Astrocyte (in vitro differentiated cells and primary cell): Measurements from ENCODE around the gene NGDN. TPM values are rescaled to one million over a fixed set of nuclear protein-coding genes. Genes with fewer than 3 reads are reported as not detected.

Experiments
- DNase-seq: peaks from one replicate; pipeline ENCODE4 v3.0.0-alpha.2; 2010; ENCODE audit warnings: low read depth
- FAIRE-seq: peaks from 2 replicates; lab custom pipeline; 2011; peaks lifted over from hg19 to GRCh38; lab: Jason Lieb, UNC
- H2AFZ ChIP-seq: 2 replicates; pipeline ENCODE4 v1.6.0; 2012; ENCODE audit warnings: low read depth, low read length, inconsistent platforms
- H3K27ac ChIP-seq: 2 replicates; pipeline ENCODE4 v1.5.1; 2011; ENCODE audit warnings: low read depth, low read length, inconsistent platforms
- H3K27me3 ChIP-seq: 2 replicates; pipeline ENCODE4 v1.6.0; 2011; ENCODE audit warnings: low read length, inconsistent platforms; ENCODE audit not compliant: insufficient read depth
- H3K36me3 ChIP-seq: 2 replicates; pipeline ENCODE4 v1.5.1; 2011; ENCODE audit warnings: low read length, inconsistent platforms; ENCODE audit not compliant: insufficient read depth
- H3K4me1 ChIP-seq: 2 replicates; pipeline ENCODE4 v1.5.1; 2011; ENCODE audit warnings: low read length, inconsistent platforms; ENCODE audit not compliant: insufficient read depth
- H3K4me2 ChIP-seq: 2 replicates; pipeline ENCODE4 v1.6.0; 2012; ENCODE audit warnings: low read length, inconsistent platforms
- H3K4me3 ChIP-seq: 2 replicates; pipeline ENCODE4 v1.5.1; 2011; ENCODE audit warnings: low read depth, mild to moderate bottlenecking, low read length, inconsistent platforms; ENCODE audit not compliant: insufficient read depth
- H3K79me2 ChIP-seq: 2 replicates; pipeline ENCODE4 v1.6.0; 2012; ENCODE audit warnings: mild to moderate bottlenecking, low read length, inconsistent platforms; ENCODE audit not compliant: insufficient read depth
- H3K9ac ChIP-seq: 2 replicates; pipeline ENCODE4 v1.6.0; 2012; ENCODE audit warnings: mild to moderate bottlenecking, low read length, inconsistent platforms
- H3K9me3 ChIP-seq: 2 replicates; pipeline ENCODE4 v1.5.1; 2012; ENCODE audit warnings: low read depth, mild to moderate bottlenecking, low read length, inconsistent platforms; ENCODE audit not compliant: insufficient read depth
- H4K20me1 ChIP-seq: 2 replicates; pipeline ENCODE4 v1.6.0; 2012; ENCODE audit warnings: low read length, inconsistent platforms; ENCODE audit not compliant: insufficient read depth
- H3K27ac Mint-ChIP-seq: one replicate; pipeline ENCODE4 v1.8.0; 2021; ENCODE audit warnings: mild to moderate bottlenecking, mixed read lengths; ENCODE audit not compliant: unreplicated experiment
- H3K27me3 Mint-ChIP-seq: one replicate; pipeline ENCODE4 v1.8.0; 2021; ENCODE audit warnings: low read depth, mixed read lengths; ENCODE audit not compliant: unreplicated experiment
- H3K36me3 Mint-ChIP-seq: one replicate; pipeline ENCODE4 v1.8.0; 2021; ENCODE audit warnings: low read depth, mixed read lengths; ENCODE audit not compliant: unreplicated experiment
- H3K4me1 Mint-ChIP-seq: one replicate; pipeline ENCODE4 v1.8.0; 2021; ENCODE audit warnings: low read depth, mixed read lengths; ENCODE audit not compliant: unreplicated experiment
- H3K4me3 Mint-ChIP-seq: one replicate; pipeline ENCODE4 v1.8.0; 2021; ENCODE audit warnings: mild to moderate bottlenecking, moderate library complexity, mixed read lengths; ENCODE audit not compliant: unreplicated experiment
- H3K9me3 Mint-ChIP-seq: one replicate; pipeline ENCODE4 v1.8.0; 2021; ENCODE audit warnings: mild to moderate bottlenecking, mixed read lengths; ENCODE audit not compliant: unreplicated experiment
- CTCF ChIP-seq: IDR thresholded peaks from 2 replicates; pipeline ENCODE4 v1.5.1; 2011; ENCODE audit warnings: low read depth, mild to moderate bottlenecking, inconsistent platforms, low read length, moderate library complexity; ENCODE audit not compliant: insufficient read depth
- EZH2 ChIP-seq: IDR thresholded peaks from 2 replicates; pipeline ENCODE4 v1.6.1; 2012; ENCODE audit warnings: mild to moderate bottlenecking, low read length, inconsistent platforms; ENCODE audit not compliant: insufficient read depth
- total RNA-seq: library from RNA; stranded (reverse); gene quantifications from 2 replicates; pipeline ENCODE4 v1.2.1, GENCODE V29; 2021

The NGDN gene
- total RNA-seq, 1 donor from 2014 or later, result 28.6 TPM

- H3K9me3 ChIP-seq, result no peaks in the 10 kb centered on the region
- no peak within 1 kb of the TSS for H3K27ac ChIP-seq
- DNase-seq (no peak), FAIRE-seq (no peak)
- Mint-ChIP-seq H3K36me3 (no peaks in the 10 kb centered on the region), H3K4me3 (no peak within 1 kb of the TSS), H3K27me3 (peaks cover 27% of the 10 kb centered on the region), H3K4me1 (peaks cover 20% of the 10 kb centered on the region), H3K27ac (no peak within 1 kb of the TSS), H3K9me3 (peaks cover 5% of the 10 kb centered on the region)
- H3K4me2 ChIP-seq, result no peak within 1 kb of the TSS
- TF ChIP-seq EZH2 (no peak), CTCF (no peak)
- H3K4me3 ChIP-seq, result no peak within 1 kb of the TSS
- H2AFZ ChIP-seq, result no peak within 1 kb of the TSS
- H3K27me3 ChIP-seq, result peaks cover 6% of the 10 kb centered on the region
- H3K9ac ChIP-seq, result no peak within 1 kb of the TSS
- no peaks in the 10 kb centered on the region for H3K79me2 ChIP-seq
- no peaks in the 10 kb centered on the region for H4K20me1 ChIP-seq
- H3K36me3 ChIP-seq, result no peaks in the 10 kb centered on the region
- H3K4me1 ChIP-seq, result no peaks in the 10 kb centered on the region
Measured at GRCh38 chr14:23435543-23436326, 33.8 kb upstream of the NGDN start, which contains the start of gene MYH7. TSS of gene MYH7 (minus strand) at chr14:23435660. CDS start at chr14:23433732, 1,928 bp downstream.

- Histone ChIP-seq H3K27ac (no peak overlapping the region), H3K9ac (no peak overlapping the region), H2AFZ (no peak overlapping the region), H3K36me3 (no peaks in the 10 kb centered on the region), H3K27me3 (peaks cover 4% of the 10 kb centered on the region), H3K4me3 (no peak overlapping the region), H3K4me2 (no peak overlapping the region), H3K79me2 (no peaks in the 10 kb centered on the region), H3K4me1 (no peaks in the 10 kb centered on the region), H4K20me1 (no peaks in the 10 kb centered on the region), H3K9me3 (no peaks in the 10 kb centered on the region)
- TF ChIP-seq EZH2 (no peak), CTCF (no peak)
- peaks cover 18% of the 10 kb centered on the region for H3K4me1 Mint-ChIP-seq
- H3K9me3 Mint-ChIP-seq, result peaks cover 5% of the 10 kb centered on the region
- peaks cover 24% of the 10 kb centered on the region for H3K27me3 Mint-ChIP-seq
- DNase-seq (no peak), FAIRE-seq (no peak)
- no peak overlapping the region for H3K4me3 Mint-ChIP-seq
- H3K27ac Mint-ChIP-seq, result no peak overlapping the region
- no peaks in the 10 kb centered on the region for H3K36me3 Mint-ChIP-seq
Measured at GRCh38 chr14:23436327-23437132, 33.0 kb upstream of the NGDN start.
